GM20000 (cell line): ENCODE data around the gene RCAN1.
"Not testable (repeated sequence)": the region's sequence is repeated elsewhere in the genome, so short reads cannot be mapped to it uniquely, and the experiment has no call there.

Experiments
- DNase-seq: peaks from one replicate; pipeline ENCODE4 v3.0.0; 2012; ENCODE audit warnings: low spot score
- TF ChIP-seq, protein P1 (sequence below): IDR thresholded peaks from 2 replicates; pipeline ENCODE4 v1.5.1; 2012; ENCODE audit warnings: mild to moderate bottlenecking, control low read depth; ENCODE audit errors: extremely low read depth, missing control alignments

Gene RCAN1

DNA sequence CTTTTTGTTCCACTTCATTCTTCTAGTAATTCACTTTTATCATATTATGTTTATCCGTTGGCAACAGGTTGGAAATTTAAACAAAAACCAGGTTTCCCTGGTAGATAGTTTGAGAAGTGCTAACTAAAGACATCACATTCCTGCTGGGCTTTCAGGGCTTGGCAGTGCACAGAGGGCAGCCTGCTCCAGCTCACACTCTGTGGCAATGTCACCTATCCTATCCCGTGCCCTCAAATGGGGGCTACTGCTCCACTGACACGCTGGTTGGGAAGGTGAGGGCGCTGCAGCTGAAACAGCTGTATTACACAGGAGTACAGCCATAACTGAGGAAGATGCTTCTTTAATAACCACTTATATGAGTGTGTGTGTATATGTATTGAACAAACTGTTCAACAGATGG is 49.7 kb downstream of the RCAN1 start:
- TF ChIP-seq, protein P1, sequence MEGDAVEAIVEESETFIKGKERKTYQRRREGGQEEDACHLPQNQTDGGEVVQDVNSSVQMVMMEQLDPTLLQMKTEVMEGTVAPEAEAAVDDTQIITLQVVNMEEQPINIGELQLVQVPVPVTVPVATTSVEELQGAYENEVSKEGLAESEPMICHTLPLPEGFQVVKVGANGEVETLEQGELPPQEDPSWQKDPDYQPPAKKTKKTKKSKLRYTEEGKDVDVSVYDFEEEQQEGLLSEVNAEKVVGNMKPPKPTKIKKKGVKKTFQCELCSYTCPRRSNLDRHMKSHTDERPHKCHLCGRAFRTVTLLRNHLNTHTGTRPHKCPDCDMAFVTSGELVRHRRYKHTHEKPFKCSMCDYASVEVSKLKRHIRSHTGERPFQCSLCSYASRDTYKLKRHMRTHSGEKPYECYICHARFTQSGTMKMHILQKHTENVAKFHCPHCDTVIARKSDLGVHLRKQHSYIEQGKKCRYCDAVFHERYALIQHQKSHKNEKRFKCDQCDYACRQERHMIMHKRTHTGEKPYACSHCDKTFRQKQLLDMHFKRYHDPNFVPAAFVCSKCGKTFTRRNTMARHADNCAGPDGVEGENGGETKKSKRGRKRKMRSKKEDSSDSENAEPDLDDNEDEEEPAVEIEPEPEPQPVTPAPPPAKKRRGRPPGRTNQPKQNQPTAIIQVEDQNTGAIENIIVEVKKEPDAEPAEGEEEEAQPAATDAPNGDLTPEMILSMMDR, result no peak
- no peak for DNase-seq

DNA sequence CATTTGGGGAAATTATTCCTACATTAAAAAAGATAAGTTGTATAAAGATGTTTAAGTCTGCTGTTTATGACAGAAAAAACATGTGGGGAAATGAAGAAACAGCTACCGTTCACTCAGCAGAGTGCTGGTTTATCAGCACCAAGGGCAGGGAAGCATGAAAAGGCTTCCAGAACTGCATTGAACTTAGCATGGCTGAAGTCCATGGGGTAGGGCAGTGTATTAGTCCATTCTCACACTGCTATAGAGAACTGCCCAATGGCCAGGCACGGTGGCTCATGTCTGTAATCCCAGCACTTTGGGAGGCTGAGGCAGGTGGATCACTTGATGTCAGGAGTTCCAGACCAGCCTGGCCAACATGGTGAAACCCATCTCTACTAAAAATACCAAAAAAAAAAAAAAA is 51.5 kb downstream of the RCAN1 start:
- DNase-seq, result not testable (repeated sequence)

DNA sequence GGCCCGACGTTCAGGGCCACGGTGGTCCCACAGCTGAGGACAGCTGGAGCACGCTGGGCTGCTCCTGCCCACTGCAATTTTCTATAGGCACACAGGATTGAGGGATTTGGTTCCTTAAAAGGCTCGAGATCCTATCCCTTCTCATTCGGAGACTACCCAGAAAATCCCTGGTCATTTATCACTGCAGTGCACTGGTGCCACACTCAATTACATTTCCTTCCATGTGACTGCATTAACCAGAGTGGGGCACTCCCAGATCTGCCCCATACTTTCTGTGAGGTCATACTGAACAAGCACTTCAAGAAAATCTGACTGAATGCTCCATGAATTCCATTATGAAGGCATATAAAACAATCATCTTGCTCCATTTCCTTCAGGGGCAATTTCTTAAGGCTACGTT is 53.1 kb downstream of the RCAN1 start:
- no peak for DNase-seq
- TF ChIP-seq, protein P1, result no peak

DNA sequence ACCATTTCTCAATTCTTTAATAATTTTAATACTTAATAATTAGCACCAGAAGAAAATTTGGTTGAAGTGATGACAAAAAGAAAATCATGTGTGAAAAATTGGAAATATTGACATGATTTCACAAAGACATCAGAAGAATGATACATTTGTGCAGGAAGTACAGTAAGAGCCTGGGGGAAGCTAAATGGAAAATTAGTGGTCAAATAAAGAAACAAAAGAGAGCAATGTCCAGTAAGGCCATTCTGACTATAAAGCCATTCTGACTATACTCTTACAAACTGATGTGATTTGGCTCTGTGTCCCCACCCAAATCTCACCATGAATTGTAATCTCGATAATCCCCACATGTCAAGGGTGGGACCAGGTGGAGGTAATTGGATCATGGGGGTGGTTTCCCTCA is 54.3 kb downstream of the RCAN1 start:
- TF ChIP-seq, protein P1, result no peak
- DNase-seq, result no peak

DNA sequence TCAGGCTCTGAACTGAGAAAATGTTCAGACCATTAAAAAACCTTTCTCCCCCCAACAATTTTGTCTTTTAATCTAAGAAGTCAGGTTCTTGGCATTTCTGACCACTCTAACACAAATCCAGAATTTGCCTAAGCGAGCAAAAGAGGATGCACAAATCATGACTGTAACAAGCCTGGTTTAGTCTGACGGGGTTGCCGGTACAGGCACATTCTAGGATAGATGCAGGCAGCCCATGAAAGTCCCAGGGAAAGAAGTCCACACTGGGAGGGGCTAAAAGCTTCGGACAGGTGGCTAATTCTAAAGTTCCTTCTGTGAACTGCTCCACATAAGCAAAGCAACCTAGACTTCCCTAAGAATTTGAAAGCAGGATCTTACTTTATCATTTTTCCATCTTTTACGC is 54.9 kb downstream of the RCAN1 start:
- TF ChIP-seq, protein P1, result no peak
- no peak for DNase-seq

DNA sequence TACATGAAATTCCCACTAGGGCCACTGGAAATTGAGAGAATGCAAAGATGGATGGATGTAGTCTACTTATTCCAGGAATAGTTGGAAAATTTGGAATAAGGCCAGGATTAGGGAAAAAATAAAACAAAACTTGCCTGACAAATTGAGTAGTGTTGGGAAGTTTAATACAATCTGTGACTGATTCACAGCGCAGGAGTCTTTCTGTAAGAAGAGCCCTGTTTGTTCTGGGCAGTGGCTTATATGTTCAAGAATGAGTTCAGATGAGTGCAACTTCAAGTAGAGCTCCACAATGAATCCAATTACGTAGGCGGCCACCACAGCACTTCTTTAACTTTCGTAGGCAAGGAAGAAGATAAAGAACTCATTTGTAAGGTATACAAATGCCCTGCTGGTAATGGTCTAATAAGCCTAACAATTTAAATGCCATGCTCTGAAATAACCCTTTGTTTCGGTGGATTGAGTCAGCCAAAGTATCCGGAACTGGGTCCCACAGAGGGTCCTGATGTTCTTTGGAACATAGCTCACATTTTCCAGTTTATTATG is 55.8 kb downstream of the RCAN1 start:
- DNase-seq, result no peak
- TF ChIP-seq, protein P1, result no peak

DNA sequence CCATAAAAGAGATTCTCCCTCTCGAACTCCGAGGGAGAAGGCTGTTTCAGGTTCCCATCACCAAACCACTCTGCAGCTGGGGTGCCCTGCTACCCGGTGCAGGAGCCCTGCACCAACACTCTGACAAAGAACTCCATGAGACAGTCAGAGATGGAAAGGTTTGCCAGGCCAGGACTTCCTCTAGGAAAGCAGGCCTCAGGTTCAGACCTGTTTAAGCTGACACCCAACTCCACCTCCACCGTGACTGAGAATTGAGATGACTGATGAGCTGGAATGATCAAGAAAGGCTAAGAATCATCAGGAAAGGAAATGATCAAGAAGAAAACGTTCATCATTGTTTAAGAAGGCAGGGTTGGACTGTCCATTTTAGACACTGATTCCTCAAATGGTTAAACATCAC is 56.7 kb downstream of the RCAN1 start:
- no peak for DNase-seq
- TF ChIP-seq, protein P1, result no peak

DNA sequence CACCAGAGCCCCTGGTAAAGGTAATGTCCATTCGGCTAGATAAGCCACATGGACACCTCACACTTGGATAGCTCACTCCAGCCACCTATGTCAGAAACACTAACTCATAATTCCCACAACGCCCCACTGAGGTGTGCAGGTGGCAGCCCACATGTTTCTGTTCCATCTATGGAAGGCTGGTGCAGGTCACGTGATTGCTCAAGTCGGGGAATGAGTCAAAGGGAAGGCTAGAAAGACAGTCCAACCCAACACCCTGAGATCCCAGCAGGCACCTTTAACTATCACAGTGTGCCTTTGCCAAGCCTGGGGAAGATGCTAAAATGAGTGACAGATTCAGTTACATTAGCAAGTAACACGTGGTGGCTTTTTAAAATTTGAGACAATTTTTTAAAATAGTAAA is 57.7 kb downstream of the RCAN1 start:
- TF ChIP-seq, protein P1, result no peak
- DNase-seq, result no peak

DNA sequence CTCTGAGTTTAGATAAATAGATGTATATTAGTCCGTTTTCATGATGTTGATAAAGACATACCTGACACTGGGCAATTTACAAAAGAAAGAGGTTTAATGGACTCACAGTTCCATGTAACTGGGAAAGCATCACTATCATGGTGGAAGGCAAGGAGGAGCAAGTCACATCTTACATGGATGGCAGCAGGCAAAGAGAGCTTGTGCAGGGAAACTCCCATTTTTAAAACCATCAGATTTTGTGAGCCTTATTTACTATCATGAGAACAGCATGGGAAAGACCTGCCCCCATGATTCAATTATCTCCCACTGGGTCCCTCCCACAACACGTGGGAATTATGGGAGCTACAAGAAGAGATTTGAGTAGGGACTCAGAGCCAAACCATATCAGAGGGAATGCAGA is 60.2 kb downstream of the RCAN1 start:
- not testable (repeated sequence) for DNase-seq
